Amniotic stem cell (primary cell): ENCODE results near the gene RELB.

Experiments used
- DNase-seq: peaks from one replicate; lab custom pipeline; 2025; lab: John Stamatoyannopoulos, UW

RELB gene

DNA sequence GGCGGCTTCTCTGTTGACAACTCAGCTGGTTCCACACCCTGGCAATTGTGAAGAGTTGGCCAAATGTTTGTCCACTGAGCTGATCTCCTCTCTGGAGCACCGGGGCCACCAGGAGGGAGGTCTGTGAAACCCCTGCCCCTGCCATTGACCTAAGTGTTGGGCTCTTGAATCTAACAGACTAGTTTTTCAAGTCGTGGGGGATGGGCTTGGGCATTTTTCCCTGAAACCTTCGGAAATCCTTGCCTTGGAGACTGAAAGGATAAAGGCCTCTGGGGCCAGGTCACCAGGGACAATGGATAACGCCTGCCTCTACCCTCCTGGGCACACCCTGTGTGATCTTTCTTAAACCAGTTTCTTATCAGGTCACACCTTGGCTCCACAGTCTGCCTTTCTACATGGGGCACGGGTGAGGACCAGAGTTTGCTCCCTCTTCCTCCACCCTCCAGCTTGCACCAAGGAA lies 78.7 kb downstream of the RELB start:
- no peak for DNase-seq

DNA sequence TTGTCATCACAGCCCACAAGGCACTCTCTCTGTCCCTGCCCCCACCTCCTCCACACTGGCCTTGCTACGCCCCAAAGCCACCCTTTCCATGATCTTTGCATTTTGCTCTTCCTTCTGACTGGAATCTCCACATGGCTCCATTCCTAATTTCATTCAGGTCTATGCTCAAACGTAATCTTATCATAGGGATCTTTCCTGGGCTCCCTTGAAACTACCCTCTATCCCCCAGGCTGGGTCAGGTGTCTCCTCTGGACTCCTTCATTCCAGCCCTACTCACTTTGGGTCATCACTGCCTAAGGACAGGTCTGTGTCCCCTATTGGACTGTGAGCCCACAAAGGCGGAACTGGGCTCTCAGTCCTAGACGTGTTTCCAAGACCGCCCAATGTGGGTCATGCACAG lies 80.9 kb downstream of the RELB start:
- DNase-seq, result no peak

DNA sequence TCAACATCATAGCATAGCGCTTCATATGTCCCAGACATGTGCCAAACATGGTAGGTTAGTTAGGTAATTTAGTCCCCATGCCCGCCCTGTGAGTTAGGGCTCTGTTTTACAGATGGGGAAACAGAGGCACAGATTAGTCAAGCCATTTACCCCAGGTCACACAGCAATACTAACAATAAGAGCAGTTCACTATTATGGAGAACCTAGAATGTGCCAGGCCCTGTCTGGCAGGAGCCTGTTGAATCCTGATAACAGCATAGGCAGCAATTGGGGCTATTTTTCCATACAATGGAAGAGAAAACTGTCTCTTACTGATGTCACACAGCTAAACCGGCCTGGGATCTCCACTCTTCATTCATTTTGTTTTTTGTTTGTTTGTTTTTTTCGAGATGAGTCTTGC lies 85.2 kb downstream of the RELB start:
- no peak for DNase-seq

- no peak for DNase-seq
Observed at GRCh38 chr19:45087531-45087930, 86.3 kb downstream of the RELB start.
